ENCODE results near the gene RNF169. TPM values are rescaled to one million over a fixed set of nuclear protein-coding genes. Genes with fewer than 3 reads are reported as not detected.

Gene RNF169
- total RNA-seq, 3 donors from 2014 or later, result 12.5 to 22.0 (median 14.0) TPM

DNA sequence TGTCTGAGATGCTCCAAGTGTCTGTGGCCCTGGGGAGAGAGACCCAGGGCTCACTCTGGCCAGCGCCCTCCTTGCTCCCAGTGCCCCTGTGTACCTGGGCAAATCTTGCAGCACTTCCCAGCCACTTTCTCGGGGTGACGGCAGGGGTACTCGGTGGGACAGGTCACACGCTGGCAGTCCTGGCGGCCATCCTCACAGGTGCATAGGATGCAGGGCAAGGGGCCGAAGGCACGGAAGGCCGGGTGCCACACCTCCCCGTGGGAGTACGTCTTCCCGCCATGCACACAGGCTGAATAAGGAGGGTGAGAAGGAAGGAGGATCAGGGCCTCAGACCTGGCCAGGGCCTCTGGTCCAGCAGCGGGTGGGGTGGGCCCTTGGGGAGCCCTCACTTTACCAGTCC, 45.4 kb upstream of the RNF169 start:
- ATAC-seq, result no peak
- H3K9me3 ChIP-seq, result no peaks in the 10 kb centered on the region
- no peak overlapping the region for H3K4me3 ChIP-seq
- intact Hi-C loops (cut with DNase I, micrococcal nuclease), result no loop called here
- no peak for DNase-seq
- TF ChIP-seq, protein P1, sequence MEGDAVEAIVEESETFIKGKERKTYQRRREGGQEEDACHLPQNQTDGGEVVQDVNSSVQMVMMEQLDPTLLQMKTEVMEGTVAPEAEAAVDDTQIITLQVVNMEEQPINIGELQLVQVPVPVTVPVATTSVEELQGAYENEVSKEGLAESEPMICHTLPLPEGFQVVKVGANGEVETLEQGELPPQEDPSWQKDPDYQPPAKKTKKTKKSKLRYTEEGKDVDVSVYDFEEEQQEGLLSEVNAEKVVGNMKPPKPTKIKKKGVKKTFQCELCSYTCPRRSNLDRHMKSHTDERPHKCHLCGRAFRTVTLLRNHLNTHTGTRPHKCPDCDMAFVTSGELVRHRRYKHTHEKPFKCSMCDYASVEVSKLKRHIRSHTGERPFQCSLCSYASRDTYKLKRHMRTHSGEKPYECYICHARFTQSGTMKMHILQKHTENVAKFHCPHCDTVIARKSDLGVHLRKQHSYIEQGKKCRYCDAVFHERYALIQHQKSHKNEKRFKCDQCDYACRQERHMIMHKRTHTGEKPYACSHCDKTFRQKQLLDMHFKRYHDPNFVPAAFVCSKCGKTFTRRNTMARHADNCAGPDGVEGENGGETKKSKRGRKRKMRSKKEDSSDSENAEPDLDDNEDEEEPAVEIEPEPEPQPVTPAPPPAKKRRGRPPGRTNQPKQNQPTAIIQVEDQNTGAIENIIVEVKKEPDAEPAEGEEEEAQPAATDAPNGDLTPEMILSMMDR (IDR thresholded peaks at IDR 0.05), result no peak
- peaks cover 5% of the 10 kb centered on the region for H3K4me1 ChIP-seq (ENCODE audit: low read depth)
- no peaks in the 10 kb centered on the region for H3K36me3 ChIP-seq (ENCODE audit: low read depth)

DNA sequence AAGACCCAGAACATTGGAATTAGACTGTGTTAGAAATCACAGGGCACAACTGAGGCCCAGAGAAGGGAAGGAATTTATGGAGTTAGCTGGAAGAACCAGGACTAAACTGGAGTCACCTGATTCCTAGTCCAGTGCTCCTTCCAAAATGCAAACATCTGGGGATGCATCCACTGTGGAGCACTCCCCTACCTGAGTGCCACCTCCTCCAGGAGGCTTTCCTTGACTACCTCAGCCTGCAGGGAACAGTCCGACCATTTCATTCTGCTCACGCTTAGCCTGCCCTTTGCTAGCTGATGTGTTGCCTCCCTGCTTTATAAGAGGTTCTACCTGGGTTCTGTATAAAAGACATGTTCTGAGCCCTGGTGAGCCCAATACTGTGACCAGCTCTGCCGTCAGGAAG, 41.5 kb upstream of the RNF169 start:
- Histone ChIP-seq H3K4me3 (no peak overlapping the region), H3K4me1 (ENCODE audit: low read depth) (peaks cover 5% of the 10 kb centered on the region), H3K9me3 (no peaks in the 10 kb centered on the region), H3K36me3 (ENCODE audit: low read depth) (no peaks in the 10 kb centered on the region)
- intact Hi-C loops (cut with DNase I, micrococcal nuclease), result no loop called here
- no peak for DNase-seq
- TF ChIP-seq, protein P1 (IDR thresholded peaks at IDR 0.05), result no peak
- ATAC-seq, result no peak

GRCh38 chr11:74707602-74708510, 40.8 kb upstream of the RNF169 start:
- Histone ChIP-seq H3K4me3 (no peak overlapping the region), H3K36me3 (ENCODE audit: low read depth) (no peaks in the 10 kb centered on the region), H3K9me3 (no peaks in the 10 kb centered on the region), H3K4me1 (ENCODE audit: low read depth) (peaks cover 5% of the 10 kb centered on the region)
- intact Hi-C loops (cut with DNase I, micrococcal nuclease), result no loop called here
- TF ChIP-seq, protein P1 (IDR thresholded peaks at IDR 0.05), result no peak
- peak; percentile 57 for ATAC-seq
- DNase-seq, result no peak

DNA sequence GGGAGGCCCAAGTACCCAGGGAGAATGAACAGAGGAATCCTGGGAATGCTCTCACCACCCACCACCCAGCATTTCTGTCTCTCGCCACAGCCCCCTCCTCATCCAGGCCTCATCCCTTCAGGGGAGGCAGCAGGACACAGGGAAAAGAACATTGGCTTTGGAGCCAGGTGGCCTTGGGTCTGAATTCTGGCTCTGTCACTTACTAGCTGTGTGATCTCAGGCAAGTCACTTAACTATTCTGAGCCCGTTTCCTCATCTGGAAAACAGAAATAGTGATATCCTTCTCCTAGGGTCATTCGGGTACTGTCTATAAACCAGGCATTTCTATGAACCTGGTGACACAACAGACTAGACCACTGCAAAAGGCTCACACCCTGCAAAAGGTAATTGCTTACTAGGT, 39.5 kb upstream of the RNF169 start:
- DNase-seq (no peak), ATAC-seq (no peak)
- TF ChIP-seq, protein P1 (IDR thresholded peaks at IDR 0.05), result no peak
- intact Hi-C loops (cut with DNase I, micrococcal nuclease), result no loop called here
- Histone ChIP-seq H3K36me3 (ENCODE audit: low read depth) (no peaks in the 10 kb centered on the region), H3K4me3 (no peak overlapping the region), H3K4me1 (ENCODE audit: low read depth) (peaks cover 5% of the 10 kb centered on the region), H3K9me3 (no peaks in the 10 kb centered on the region)

GRCh38 chr11:74710281-74710938, 38.2 kb upstream of the RNF169 start:
- intact Hi-C loops (cut with DNase I, micrococcal nuclease), result no loop called here

More at GRCh38 chr11:74710281-74710938, 38.2 kb upstream of the RNF169 start:
- Histone ChIP-seq H3K4me1 (ENCODE audit: low read depth) (peaks cover 5% of the 10 kb centered on the region), H3K36me3 (ENCODE audit: low read depth) (no peaks in the 10 kb centered on the region), H3K9me3 (no peaks in the 10 kb centered on the region), H3K4me3 (no peak overlapping the region)
- TF ChIP-seq, protein P1 (IDR thresholded peaks at IDR 0.05), result no peak
- ATAC-seq, result no peak
- DNase-seq, result no peak

Measured in mucosa of descending colon (tissue), 3 donors.